NCI-H1930 (cell line): Measurements from ENCODE around the gene RAD51B.

Experiments used
- DNase-seq, 2 experiments: peaks; one replicate each; lab custom pipeline; 2025; lab: John Stamatoyannopoulos, UW

Gene RAD51B

GRCh38 chr14:68594737-68595380, 775.3 kb downstream of the RAD51B start:
- no peak for DNase-seq

GRCh38 chr14:68596211-68596610, 776.6 kb downstream of the RAD51B start:
- DNase-seq: no peak

- DNase-seq: no peak
Measured at GRCh38 chr14:68596701-68597100, 777.1 kb downstream of the RAD51B start.

- no peak for DNase-seq
Measured at GRCh38 chr14:68598089-68598488, 778.5 kb downstream of the RAD51B start.

DNA sequence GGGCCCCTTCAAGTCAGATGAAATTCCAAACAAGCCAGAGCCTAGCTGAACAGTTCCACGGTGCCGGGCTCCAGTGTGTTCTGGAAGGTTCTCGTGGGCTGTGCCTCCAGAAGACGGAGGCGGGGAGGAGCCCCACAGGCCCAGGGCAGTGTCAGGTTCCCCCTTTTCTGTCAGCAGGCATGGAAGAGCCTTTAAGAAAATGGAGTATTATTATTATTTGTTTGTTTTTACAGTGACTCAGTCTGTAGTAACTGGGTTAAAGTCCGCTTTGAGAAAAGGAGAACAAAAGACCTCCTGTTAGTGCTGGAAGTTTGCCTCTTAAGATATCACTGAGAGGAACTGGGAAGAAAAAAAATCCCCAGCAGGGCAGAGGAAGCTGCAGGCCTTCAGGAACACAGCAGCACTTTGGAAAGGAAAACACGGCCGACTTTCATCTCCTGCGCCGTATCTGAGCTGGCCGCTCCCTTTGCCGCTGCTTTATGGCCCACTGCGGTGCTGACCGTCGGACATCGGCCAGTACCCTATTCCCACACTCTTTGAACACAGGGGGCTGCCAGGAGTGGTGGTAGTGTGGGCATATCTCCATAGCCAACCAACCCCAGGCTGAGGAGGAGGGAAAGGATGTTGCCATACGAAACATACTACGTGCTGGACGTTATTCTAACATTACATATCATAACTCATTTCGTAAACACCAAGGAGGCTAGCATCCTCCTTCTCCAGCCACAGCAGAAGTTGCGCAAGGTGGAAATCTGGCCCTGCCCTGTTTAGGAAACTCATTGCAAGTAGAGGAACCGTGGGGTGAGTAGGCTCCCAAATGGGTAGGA, 779.3 kb downstream of the RAD51B start:
- no peak for DNase-seq

DNA sequence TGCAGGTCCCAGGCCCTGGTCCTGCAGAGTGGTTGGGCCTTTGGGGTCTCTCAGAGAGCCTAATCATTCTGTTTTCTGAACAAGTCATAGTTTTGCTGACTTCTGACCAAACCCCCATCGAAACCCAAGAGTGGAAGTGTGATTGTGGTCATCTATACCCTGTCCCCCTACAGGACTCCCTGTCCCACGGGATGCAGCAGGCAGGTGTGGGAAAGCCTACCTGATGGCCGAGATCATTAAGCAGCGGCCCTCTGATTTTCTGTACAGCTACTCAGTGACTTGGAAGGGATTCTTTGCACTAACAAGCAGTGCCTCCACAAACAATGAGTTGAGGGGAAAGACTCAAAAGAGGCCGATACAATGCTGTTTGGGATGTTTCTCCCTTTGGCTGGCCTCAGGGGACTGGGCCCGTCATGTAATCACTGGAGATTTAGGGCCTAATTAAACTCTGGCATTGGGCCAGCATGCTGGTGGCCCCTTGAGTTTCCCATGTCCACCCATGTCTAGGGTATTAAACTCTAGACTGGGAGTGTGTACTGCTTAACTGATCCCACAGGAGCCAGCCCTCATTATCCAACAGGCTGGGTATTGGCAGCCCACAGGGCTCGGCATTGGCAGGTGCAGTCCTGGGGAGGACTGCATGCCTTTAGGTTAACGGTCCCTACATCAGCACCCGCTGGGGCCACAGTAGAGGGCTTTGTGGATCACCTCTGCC, 780.5 kb downstream of the RAD51B start:
- DNase-seq: no peak

DNA sequence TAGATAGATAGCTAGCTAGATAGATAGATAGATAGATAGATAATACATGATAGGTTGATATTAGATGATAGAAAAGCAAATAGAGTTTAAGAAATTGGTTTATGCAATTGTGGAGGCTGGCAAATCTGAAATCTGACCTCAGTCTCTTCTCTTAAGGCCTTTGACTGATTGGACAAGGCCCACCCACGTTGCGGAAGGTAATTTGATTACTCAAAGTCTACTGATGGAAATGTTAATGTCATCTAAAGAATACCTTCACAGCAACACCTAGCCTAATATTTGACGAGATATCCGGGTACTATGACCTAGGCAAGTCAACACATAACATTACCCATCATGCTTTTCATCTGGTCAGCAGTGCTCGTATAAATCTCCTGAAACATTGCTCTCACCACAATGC, 782.9 kb downstream of the RAD51B start:
- DNase-seq: no peak

DNA sequence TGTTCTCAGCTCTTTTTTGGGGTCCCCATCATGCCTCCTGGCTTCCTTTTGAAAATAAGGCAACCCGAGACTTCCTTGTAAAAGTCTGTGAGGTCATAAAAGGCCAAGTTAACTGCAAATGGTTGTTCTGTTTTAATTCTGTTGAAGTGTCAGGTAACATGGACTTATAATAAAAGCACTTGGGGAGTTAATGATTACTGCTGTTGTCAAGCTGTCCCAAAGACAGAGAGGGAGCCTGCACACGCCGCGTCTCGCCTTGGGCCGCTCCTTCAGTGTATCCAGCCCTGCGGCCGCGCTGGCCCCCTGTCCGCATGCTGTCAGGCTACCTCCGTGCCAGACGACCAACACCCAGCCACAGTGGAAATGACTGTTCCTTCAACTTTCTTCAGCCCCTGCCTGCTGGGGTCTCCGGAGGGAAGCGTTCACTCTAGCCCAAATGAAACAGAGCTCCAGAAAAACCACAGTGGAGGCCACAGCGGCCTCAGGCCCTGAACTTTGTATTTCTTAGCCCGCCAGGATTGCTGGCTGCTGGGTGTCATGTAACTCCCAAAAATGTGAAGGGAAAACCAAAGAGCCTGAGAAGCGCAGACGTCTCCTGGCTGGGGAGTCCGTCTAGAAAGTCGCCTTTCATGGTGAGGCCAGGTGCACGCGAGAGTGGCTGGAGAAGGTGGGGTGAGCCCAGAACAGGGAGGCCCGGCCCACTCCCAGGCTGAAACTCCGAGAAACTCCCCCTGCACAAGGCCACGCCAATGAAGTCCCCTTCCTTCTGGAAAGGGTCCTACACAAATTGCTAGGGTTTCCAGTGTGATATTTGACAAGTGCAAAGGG, 784.2 kb downstream of the RAD51B start:
- DNase-seq: no peak

GRCh38 chr14:68604361-68604730, 784.8 kb downstream of the RAD51B start:
- no peak for DNase-seq

- DNase-seq: no peak
Measured at GRCh38 chr14:68604822-68605221, 785.2 kb downstream of the RAD51B start.

- no peak for DNase-seq
Measured at GRCh38 chr14:68606176-68606575, 786.6 kb downstream of the RAD51B start.

DNA sequence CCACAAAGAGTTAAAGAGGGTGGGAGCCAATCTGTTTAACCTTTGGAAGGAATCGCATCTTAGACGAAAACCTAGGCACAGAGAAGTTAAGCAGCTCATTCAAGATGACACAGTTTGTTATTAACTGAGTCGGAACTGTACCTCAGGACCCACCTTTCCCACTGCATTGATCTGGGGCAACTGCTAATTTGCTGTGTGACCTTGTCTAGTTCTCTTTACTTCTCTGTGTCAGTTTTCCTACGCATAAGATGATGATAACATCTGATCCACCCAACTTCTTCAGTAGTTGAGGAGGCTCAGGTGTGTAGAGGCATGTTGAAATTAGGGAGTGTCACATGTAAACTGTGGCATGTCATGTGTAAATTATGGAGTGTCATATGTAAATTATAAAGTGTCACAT, 787.1 kb downstream of the RAD51B start:
- DNase-seq: no peak

DNA sequence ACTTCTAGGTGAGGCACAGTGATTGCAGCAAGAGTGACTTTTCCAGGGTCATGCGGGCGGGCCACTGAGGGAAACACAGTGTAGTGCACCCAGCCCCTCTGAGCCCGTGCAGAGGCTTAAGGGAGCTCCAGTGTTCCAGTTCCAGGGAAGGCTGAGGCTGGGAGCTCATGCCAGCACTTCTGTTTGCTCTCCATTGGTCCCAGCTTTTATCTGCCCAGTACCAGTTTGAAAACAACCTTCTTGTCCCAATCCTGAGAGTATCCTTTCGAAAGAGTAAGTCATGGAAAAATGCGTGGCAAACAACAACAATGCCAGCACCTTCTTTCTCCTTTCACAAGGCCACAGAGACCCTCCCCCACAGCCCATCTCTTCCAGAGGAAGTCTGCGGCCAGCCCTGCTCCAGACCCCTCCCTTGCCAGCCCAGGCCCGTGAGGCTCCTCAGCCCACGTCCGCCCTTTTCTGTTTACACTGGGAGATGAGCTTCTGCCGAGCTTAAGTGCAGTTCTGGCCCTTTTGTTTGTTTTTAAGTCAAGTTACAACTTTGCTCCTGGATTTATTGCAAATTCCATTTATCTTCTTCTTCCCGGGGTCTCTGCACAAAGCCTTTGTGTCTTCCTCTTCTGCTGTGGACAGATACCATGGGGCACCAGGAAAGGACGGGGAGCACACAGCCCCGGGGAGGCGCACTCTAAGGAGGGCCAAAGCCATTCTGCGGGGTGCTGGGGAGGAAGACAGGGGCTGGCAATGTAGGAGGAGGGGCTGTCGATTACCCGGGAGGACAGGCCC, 787.7 kb downstream of the RAD51B start:
- no peak for DNase-seq

DNA sequence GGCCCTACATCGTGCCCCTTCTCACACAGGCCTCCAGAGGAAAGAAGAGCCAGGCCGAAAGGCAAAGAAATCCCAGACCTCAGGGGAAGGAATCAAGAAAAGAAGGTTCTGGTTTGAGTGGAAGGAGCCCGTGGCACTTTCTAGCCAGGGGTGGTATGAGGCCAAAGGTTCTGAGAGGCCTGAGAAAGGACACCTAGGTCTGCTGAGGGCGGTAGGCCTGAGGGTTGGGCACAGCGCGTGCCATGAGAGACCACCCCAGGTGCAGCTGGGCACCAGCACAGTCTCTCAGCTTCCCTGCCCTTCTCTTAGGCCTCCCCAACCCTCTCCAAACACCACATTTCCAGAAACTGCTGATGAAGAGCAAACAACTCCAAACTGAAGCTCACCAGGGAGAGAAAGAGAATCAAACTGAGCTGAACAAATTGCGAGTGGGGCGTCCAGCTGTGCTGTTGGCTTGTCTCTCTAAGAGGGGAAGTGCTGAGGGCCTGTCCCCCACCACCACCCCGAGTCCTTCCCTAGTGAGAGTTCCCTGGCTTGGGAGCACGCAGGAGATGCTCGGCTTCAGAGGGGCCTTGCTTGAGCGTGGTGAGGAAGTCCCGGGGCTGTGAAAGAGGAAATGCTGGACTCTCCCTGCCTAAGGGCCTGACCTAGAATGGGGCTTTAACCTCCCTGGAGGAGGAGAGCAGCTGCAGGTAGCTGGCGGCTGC, 788.4 kb downstream of the RAD51B start:
- no peak for DNase-seq

GRCh38 chr14:68608574-68608962, 789.0 kb downstream of the RAD51B start:
- no peak for DNase-seq

DNA sequence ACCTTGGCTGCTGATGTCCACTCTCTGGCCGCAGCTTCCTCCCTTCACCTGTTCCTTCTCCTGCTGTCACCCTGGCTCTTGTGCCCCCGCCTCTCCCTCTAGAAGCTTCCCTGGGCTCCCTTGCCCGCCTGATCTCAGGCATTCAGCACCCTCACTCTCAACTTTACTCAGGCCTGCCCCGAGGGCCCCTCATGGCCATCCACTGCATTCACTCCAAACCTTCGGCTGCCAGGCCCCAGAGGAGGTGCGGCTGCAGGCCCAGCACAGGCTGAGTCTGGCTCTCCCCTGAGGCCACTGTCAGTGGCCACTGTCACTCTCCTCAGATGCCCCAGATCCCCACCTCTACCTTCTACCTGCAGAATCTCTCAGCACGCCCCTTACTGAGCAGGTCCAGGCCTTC, 789.4 kb downstream of the RAD51B start:
- no peak for DNase-seq

- DNase-seq: no peak
Measured at GRCh38 chr14:68610251-68610793, 790.7 kb downstream of the RAD51B start.

- DNase-seq: no peak
Measured at GRCh38 chr14:68611599-68611998, 792.0 kb downstream of the RAD51B start.

GRCh38 chr14:68612049-68612448, 792.5 kb downstream of the RAD51B start:
- DNase-seq: no peak

- DNase-seq: no peak
Measured at GRCh38 chr14:68616221-68616902, 796.8 kb downstream of the RAD51B start.
